NCI-H2196 treated with DMSO at 0.1 percent for 48 hours (cell line): ENCODE measurements around the gene AK4.
"Not testable (repeated sequence)": the region's sequence is repeated elsewhere in the genome, so short reads cannot be mapped to it uniquely, and the experiment has no call there.

Source experiments
- DNase-seq: peaks from one replicate; lab custom pipeline; 2025; ENCODE audit not compliant: unreplicated experiment; lab: John Stamatoyannopoulos, UW

Gene AK4

DNA sequence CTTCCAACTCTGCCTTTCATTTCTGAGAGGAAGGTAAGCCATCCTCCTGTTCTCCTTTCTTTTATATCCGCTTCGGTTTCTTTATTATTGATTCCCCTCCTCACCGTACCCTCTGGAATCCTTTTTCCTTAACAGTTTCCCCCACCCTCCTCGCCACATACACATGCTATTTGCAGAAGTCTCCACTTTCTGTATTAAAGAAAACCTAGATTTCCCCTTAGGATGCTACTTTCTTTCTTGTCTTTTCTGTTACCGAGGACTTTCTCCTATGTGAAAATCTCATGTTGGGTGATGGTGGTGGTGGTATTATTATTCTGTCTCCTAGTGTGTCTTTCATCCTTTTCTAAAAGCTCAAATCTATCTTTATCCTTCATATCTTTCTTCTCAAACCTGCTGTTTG lies 62.3 kb downstream of the AK4 start:
- DNase-seq = no peak

- DNase-seq = no peak
Measured at GRCh38 chr1:65211331-65211730, 63.3 kb downstream of the AK4 start.

DNA sequence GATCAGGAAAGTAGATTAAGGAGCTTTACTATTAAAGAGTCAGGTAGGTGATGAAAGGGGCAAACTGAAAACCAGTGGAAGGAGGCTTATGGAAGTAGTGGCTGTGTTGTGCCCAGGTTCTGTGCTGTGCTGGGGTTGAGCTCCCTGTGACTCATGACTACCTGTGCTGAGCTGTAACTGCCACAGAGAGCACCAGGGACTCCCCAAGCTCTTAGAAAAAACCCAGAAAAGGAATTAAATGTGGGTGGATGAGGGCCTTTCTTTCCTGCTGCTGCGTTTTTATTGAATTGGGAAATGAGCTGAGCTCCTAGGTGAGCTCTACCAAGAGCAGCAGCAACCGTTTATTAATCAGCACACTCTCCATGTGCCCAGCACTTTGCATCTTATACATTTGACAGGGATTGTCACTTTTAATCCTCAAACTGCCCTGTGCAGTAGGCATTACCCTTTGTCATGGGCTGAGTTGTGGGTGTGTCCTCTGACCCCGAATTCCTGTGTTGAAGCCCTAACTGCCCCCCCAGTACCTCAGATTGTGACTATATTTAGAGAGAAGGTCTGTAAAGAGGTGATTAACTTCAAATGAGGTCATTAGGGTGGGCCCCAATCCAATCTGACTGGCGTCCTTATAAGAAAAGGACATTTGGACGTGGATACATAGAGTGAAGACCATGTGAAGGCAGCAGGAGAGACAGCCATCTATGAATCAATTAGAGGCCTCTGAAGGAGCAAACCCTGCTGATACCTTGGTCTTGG lies 65.4 kb downstream of the AK4 start:
- DNase-seq = no peak

GRCh38 chr1:65214340-65215027 lies 66.5 kb downstream of the AK4 start:
- DNase-seq = no peak

DNA sequence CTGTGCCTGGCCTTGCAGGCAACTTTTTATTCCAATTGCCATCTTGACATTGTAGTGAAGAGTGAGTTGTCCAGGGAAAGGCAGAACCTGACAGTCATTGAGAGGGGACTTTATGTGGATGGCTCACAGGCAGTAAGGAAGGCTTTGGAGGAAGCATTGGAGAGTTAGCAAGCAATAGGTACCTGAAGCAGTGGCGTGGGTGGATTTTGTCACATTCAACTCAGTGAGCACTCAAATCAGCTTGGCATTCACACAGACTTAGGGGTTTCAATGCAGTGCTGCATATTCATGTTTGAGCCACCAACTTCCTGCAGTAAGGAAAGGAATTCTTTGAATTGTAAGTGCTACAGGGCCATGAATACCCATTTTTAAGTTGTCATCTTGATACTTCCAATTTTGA lies 69.0 kb downstream of the AK4 start:
- no peak for DNase-seq

DNA sequence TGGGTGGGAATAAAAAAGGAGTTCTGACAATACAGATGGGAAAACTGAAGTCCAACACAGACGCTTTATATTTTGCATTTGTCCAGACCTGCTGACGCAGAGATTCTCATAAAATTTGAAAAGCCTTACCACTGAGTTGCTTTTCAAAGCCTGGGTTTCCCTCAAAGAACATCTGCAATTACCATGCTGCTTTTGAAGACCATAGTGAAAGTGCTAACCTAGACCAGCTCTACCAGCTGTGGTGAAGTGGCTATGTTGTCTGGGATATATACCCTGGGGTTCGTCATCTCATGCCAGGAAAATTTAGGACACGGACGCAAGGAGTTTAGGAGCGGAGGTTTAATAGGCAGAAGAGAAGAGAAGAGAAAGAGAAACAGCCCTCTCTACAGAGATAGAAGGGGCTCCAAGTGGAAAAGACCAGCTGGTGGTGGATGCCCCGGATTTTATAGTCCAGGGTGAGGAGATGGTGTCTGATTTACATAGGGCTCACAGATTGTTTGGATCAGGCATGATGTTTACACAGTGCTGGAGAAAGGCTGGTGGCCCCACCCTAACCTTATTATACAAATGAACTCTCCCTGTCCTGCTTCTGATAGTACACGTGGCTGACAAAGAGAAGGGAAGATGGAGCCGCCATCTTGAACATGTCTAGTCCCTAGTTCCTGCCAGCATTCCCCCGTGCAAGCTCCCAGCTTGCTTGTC lies 73.8 kb downstream of the AK4 start:
- DNase-seq = no peak

GRCh38 chr1:65222340-65222940 lies 74.4 kb downstream of the AK4 start:
- DNase-seq = no peak

DNA sequence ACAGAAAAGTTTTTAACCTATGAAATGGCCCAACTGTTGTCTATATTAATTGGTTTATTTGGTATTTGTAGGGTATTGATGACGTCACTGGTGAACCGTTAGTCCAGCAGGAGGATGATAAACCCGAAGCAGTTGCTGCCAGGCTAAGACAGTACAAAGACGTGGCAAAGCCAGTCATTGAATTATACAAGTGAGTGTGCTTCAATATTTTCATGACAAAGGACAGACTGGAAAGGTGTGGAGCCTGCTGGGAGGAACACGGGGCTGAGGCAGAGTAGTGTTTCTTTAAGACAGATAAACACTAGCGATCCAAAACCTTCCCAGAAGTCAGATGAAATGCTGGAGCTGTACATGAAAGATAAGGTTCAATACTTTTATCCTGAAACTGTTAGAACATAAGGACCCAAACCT lies 76.7 kb downstream of the AK4 start:
- DNase-seq = no peak

DNA sequence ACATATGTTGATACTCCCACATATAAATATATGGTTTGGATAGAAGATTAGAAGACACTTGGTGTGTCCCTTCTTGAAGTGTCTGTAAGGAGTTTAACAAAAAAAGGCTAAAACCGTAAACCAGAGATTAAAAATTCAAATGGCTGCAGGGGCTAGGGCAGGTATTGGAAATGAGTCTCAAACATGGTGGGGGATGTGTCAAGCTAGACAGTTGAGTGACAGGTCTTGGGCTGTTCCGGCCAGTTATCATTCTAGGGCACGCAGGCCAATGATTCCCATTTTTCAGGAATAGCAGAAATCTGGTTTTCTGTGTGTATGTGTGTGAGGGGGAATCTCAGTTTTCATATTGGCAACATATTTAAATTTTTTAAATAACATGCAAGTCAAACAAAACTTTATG lies 77.2 kb downstream of the AK4 start:
- DNase-seq = no peak

DNA sequence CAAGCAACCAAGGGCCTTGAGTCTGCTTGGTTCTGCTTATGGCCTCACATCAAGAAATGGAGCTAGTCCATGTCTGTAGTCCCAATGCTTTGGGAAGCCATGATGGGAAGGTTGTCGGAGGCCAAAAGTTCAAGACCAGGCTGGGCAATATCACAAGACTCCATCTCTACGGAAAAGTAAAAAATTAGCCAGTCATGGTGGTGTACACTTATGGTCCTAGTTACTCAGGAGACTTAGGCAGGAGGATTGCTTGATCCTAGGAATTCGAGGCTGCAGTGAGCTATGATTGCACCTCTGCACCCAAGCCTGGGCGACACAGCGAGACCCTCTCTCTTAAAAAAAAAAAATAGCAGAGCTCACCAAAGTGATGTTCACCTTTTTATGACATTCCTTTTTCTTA lies 81.2 kb downstream of the AK4 start:
- no peak for DNase-seq

- DNase-seq = no peak
Measured at GRCh38 chr1:65229754-65230339, 81.8 kb downstream of the AK4 start.

DNA sequence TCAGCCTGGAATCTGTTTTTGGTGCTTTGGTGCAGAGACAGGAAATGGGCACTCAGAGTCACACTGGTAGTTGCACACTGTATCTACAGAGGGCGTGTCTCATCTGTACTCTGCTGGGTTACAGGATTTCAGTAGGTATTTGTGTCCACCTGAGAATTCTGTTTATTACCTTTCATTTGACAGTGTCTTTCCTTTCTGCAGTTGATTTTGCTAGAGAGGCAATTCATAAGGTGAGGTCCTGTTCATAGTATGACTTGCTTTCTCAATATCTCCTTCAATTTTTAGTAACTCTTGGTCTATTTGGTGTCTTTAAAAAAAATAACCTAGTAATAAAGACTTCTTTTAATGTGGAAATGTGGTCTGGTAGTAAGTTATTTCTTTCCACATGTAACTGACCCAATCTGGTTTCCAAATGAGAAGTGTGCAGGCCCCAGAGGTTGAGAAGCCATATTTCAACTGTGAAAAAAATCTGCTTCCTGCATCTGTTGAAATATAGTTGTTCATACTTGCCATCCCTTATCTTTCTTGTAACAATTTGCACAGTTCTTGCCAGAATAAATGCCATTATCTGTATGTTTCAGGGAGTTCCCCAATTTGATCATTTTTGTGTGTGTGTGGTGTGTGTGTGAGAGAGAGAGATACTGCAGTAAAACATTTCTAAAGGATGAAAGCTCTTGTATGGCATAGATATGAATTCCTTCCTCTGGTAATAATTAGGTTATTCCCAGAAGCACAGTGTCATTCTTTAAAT lies 82.9 kb downstream of the AK4 start:
- DNase-seq = no peak

- no peak for DNase-seq
Measured at GRCh38 chr1:65231718-65232330, 83.8 kb downstream of the AK4 start.

DNA sequence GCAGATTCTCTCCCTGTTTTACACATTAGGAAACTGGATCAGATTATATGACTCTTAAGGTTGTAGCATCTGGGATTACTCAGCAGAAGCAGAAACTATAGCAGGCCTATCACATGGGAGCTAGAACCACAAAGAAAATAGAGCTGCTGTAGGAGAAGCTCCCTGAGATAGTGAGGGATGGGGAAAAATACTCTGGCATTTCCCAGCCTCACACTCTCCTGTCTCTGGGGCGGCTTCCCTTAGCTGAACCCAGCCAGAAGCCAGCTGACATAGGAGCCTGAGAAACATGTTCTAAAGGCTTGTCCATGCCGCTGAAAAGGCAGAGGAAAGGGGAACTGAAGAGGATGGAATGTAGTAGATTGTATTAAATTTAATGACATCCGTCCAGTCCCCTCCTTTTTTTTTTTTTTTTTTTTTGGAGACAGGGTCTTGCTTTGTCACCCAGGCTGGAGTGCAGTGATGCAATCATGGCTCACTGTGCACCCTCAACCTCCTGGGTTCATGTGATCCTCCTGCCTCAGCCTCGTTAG lies 84.5 kb downstream of the AK4 start:
- no peak for DNase-seq

GRCh38 chr1:65233782-65234181 lies 85.8 kb downstream of the AK4 start:
- DNase-seq = no peak

DNA sequence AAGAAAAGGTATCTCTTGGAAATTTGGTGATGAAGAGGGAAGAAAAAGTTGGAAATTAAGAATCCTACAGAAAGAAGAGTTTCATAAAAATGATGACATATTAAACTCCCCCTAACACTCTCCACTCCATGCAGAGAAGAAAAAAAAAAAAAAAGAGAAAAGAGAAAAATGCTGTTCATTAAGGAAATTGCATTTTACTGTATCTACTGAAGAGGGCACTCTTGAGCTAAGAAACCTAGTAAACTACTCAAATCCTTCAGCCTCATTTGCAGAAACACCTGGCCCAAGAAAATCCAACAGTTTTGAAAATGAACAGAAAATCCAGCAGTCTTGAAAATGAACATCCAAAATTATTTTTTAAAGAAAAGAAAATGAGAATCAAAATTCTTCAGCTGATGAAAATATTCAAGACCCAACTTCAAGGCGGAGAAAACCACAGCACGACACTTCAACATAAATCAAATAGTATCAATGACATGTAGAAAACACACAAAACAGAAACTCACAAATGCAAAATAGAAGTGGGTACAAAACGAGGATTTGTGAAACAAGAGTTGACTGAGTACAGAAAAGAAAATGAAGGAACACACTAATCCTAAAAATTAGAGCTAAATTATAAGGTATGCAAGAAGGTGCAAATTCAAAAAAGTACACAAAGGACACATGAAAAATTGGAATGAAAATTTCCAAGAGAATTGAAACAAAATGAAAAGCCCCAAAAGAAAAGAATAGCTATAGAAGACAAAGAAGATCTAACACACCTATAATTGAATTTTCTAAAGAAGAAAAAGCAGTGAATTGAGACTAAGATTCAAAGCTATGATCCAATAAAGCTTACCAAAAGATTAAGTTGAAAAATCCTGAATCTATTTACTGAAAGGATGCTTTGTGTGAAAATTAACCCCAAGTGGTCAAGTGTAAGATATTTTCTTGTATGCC lies 88.1 kb downstream of the AK4 start:
- peak; percentile 16 for DNase-seq

GRCh38 chr1:65237088-65237487 lies 89.1 kb downstream of the AK4 start:
- not testable (repeated sequence) for DNase-seq

DNA sequence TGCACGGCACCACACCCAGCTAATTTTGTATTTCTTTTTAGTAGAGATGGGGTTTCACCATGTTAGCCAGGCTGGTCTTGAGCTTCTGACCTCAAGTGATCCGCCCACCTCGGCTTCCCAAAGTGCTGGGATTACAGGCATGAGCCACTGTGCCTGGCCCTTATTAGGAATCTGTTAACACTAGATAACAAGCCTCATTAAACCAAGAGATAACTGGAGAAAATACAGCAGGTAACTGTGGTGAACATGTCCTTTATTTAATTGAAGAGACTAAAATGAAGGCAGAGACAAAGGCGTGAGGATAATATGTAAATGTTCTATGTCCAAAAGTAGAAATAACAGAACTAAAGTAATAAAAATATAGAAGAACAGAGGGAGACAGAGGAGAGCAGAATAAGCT lies 89.5 kb downstream of the AK4 start:
- DNase-seq = no peak

GRCh38 chr1:65238010-65238409 lies 90.0 kb downstream of the AK4 start:
- no peak for DNase-seq
